LoVo (cell line): ENCODE measurements around the gene KMT2B.
"Not testable (repeated sequence)": the region's sequence is repeated elsewhere in the genome, so short reads cannot be mapped to it uniquely, and the experiment has no call there.

Experiments
- DNase-seq: peaks from one replicate; pipeline ENCODE4 v3.0.0-alpha.2; 2016; ENCODE audit warnings: low spot score

The KMT2B gene, protein sequence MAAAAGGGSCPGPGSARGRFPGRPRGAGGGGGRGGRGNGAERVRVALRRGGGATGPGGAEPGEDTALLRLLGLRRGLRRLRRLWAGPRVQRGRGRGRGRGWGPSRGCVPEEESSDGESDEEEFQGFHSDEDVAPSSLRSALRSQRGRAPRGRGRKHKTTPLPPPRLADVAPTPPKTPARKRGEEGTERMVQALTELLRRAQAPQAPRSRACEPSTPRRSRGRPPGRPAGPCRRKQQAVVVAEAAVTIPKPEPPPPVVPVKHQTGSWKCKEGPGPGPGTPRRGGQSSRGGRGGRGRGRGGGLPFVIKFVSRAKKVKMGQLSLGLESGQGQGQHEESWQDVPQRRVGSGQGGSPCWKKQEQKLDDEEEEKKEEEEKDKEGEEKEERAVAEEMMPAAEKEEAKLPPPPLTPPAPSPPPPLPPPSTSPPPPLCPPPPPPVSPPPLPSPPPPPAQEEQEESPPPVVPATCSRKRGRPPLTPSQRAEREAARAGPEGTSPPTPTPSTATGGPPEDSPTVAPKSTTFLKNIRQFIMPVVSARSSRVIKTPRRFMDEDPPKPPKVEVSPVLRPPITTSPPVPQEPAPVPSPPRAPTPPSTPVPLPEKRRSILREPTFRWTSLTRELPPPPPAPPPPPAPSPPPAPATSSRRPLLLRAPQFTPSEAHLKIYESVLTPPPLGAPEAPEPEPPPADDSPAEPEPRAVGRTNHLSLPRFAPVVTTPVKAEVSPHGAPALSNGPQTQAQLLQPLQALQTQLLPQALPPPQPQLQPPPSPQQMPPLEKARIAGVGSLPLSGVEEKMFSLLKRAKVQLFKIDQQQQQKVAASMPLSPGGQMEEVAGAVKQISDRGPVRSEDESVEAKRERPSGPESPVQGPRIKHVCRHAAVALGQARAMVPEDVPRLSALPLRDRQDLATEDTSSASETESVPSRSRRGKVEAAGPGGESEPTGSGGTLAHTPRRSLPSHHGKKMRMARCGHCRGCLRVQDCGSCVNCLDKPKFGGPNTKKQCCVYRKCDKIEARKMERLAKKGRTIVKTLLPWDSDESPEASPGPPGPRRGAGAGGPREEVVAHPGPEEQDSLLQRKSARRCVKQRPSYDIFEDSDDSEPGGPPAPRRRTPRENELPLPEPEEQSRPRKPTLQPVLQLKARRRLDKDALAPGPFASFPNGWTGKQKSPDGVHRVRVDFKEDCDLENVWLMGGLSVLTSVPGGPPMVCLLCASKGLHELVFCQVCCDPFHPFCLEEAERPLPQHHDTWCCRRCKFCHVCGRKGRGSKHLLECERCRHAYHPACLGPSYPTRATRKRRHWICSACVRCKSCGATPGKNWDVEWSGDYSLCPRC (N-terminal part only)

DNA sequence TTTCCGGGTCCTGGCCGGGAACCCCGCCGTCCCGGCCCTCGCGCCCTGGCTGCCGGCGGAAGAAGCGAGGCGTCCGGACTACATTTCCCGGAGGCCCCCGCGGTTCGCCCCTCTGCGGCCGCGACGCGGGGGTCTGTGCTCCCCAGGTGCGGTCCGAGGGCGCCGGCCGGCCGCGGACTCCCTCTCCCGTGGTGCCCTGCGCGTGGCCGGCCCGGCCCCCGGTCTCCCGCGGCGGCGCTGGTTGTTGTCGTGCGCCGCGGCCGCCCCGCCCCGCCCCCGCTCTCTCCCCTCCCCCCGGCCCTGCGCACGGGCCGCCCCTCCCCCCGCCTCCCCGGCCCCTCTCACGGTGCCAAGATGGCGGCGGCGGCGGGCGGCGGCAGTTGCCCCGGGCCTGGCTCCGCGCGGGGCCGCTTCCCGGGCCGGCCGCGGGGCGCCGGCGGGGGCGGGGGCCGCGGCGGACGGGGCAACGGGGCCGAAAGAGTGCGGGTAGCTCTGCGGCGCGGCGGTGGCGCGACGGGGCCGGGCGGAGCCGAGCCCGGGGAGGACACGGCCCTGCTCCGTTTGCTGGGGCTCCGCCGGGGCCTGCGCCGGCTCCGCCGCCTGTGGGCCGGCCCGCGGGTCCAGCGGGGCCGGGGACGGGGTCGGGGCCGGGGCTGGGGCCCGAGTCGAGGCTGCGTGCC lies at the start of gene KMT2B:
Gene KMT2B, plus strand, starts transcription at position 339 of the 680 bp plus-strand sequence. Its CDS starts 16 bp downstream, at position 355.
- peak; percentile 96 for DNase-seq

DNA sequence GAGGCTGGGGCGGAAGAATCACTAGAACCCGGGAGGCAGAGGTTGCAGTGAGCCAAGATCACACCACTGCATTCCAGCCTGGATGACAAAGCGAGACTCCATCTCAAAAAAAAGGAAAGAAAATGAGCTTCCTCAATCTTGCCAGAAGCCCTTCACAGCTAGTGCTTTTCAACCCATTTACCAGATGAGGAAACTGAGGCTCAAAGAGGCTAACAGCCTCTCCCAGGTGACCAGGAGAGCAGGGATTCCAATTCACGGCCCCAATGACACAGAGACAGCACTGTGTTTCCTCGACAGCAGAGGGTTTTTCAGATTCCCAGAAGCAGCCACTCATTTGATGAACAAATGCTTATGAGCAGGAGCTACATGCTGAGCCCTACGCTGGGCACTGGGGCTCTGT lies 48.2 kb upstream of the KMT2B start:
- no peak for DNase-seq

DNA sequence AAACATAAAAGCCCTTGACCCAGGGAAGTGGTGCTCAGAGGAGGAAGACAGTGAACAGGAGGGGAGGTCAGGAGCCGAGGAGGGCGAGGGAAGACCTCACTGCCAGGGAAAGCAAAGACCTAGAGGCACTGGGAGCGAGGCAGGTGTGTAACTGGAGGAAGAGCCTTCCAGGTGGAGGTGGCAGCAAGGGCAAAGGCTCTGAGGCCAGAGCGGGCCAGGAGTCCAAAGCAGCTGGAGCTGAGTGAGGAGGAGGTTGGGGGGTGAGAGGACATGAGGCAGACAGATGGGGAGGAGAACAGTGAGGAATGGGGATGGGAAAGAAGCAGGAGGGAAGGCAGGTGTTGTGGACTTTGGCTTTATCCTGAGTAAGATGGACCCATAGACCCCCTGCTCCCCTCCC lies 47.8 kb upstream of the KMT2B start:
- DNase-seq: no peak

DNA sequence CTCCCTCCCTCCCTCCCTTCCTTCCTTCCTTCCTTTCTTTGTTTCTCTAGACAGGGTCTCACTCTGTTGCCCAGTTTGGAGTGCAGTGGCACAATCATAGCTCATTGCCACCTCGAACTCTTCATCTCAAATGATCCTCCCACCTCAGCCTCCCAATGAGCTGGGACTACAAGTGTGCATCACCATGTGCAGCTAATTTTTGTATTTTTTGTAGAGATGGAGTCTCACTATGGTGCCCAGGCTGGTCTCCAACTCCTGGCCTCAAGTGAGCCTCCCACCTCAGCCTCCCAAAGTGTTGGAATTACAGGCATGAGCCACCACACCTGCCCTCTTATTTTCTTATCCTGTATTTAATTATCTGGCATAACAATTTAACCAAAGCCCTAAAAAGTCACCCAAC lies 47.1 kb upstream of the KMT2B start:
- no peak for DNase-seq

DNA sequence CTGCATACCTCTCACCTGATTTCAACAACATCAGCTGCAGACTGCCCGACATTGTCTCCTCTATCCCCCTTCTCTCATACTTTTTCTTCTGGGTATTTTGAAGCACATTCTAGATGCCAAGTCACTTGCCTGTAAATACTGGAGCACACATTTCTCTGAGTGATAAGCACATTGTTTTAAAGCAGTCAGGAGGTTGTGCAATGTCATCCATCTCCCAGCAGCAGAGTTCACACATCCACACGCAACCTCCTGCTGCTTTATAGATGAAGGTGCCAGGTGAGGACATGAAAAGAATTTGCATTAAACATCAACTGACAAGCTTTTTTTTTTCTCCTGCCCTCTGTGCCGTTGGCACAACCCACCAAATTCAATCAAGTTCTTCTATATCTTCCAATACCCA lies 46.0 kb upstream of the KMT2B start:
- no peak for DNase-seq

DNA sequence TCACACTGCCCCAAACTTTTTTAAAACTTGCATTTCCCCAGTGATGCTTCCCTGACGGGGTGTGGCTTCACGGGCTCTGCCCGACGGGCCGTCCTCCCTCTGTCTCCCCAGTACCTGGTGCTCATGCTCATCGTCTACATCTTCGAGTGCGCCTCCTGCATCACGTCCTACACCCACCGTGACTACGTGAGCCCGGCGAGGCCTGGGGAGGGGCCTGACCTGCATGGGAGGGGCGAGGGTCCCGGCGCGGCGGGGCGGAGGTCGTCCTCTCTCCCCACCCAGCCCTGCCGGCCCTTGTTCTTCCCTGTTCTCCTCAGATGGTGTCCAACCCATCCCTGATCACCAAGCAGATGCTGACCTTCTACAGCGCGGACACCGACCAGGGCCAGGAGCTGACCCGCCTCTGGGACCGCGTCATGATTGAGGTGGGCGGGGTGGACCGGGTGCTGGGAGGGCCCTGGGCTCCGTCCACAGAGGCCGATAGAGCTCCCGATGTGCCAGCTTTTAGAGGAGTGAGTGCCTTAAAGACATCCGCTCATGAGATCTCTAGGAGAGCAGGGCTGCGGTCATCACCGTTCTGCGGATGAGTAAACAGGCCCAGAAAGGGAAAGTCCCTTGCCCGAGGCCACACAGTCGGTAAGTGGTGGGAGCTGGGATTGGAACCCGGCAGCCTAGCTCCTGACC lies 44.5 kb upstream of the KMT2B start:
- peak; percentile 43 for DNase-seq

DNA sequence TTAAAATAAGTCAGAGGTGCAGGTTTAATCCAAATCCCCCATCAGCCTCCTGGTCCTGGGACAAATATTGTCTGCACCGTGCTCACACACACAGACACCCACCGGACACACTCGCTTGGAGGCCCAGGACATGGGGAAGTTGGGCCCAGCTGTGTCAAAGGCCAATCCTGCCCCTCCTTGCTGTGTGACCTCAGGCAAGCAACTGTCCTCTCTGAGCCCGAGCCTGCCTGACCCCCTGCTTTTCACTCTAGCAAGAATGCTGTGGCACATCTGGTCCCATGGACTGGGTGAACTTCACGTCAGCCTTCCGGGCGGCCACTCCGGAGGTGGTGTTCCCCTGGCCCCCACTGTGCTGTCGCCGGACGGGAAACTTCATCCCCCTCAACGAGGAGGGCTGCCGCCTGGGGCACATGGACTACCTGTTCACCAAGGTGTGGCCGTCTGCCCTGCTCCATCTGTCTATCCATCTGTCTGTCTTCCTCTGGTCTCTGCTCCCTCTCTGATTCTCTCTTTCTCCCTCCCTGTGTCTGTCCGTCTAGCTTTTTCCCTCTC lies 42.1 kb upstream of the KMT2B start:
- no peak for DNase-seq

DNA sequence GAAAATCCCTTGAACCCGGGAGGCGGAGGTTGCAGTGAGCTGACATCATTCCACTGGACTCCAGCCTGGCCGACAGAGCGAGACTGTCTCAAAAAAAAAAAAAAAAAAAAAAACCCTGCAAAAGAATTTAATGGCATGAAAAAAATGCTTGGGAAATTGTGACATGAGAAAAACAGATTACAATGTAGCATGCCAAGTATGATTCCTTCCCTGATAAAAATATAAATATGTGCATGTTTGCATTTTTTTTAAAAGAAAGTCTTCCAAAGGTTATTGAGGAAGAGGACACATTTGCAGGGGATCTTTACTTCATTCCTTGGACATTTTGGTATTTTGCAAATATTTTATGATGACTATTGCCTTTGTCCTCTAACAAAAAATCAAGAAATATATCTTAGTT lies 28.0 kb upstream of the KMT2B start:
- no peak for DNase-seq

DNA sequence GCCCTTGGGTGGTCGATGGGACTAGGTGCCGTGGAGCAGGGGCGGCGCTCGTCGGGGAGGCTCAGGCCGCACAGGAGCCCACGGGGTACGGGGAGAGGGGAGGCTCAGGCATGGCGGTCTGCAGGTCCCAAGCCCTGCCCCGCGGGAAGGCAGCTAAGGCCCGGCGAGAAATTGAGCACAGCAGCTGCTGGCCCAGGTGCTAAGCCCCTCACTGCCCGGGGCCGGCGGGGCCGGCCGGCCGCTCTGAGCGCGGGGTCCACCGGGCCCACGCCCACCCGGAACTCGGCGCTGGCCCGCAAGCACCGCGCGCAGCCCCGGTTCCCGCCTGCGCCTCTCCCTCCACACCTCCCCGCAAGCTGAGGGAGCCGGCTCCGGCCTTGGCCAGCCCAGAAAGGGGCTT lies 26.7 kb upstream of the KMT2B start:
- DNase-seq: not testable (repeated sequence)

DNA sequence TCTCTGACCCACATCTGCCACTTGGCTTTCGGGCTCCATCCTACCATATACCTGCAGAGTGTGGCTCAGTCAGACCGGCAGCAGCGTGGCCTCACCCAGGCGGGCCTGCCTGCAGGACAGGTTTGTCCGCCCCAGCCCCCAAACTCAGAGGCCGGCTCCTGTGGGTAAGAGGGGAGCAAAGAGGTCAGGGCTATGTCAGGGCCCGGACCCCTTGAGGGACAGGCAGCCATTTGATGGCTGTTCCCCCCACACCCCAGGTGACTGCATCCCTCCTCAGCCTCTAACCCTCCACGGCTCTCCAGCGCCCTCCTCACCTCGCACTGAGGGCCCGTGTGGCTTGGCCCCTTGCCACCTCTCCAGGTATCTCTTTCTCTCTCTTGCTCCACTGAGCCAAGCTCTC lies 25.8 kb upstream of the KMT2B start:
- no peak for DNase-seq

DNA sequence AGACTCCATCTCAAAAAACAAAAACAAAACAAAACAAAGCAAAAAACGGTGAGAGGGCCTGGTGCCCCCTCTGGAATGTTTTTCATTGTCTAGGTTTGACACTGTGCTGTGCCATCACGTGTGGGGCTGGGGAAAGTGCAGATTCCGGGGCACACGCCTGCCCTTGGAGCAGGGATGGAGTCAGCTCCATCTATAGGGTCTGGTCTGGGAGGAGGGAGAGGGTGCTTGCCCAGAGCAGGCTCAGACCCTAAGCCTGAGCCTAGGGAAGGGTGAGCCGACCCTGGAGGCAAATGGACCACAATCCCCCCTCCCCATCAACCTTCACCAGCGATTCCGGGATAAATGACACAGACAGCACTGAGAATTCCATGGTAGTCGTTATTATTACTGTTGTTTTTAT lies 24.4 kb upstream of the KMT2B start:
- DNase-seq: no peak

DNA sequence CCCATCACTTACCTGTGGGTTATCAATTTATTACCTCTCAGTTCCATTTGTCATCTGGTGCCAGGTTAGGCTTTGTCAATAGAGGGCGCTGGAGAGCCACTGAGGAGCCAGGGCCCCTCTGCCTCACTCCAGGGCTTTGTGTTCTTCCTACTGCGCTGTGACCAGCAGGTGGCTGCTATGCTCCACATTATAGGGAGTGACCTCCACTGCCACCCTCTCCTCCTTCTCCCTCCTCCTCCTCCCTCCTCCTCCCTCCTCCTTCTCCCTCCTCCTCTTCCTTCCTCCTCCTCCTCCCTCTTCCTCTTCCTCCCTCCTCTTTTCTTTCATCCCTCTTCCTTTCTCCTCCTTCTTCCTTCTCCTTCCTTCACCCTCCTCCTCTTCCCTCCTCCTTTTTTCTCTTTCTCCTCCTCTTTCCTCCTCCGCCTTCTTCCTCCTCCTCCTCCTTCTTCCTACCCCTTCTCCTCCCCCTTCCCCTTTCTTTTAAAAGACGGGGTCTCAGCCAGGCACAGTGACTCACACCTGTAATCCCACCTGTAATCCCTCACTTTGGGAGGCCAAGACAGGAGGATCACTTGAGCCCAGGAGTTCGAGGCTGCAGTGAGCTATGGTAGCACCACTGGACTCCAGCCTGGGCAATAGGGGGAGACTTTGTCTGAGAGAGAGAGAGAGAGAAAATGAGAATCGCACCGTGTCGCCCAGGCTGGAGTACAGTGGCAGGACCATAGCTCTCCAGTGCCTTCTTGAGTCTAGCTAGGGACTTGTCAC lies 23.8 kb upstream of the KMT2B start:
- DNase-seq: peak; percentile 85

DNA sequence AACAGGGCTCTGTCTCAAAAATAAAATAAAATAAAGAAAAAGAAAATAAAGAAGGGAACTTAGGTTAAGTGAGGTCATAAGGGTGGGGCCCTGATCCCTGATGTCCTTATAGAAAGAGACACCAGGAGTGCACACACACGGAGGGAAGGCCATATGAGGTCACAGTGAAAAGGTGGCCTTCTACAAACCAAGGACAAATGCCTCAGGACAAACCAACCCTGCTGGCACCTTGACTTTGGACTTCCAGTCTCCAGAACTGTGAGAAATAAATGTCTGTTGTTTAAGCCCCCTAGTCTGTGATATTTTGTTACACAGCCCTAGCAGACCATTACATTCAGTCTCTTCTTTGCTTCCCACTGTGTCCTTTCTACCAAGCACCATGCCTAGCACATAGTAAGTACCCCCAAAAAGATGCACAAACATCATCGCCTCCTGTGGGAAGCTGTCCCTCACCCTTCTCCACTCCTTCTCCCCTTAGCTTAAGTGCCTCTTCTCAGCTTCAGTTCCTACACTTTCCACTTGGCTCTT lies 21.8 kb upstream of the KMT2B start:
- DNase-seq: no peak

DNA sequence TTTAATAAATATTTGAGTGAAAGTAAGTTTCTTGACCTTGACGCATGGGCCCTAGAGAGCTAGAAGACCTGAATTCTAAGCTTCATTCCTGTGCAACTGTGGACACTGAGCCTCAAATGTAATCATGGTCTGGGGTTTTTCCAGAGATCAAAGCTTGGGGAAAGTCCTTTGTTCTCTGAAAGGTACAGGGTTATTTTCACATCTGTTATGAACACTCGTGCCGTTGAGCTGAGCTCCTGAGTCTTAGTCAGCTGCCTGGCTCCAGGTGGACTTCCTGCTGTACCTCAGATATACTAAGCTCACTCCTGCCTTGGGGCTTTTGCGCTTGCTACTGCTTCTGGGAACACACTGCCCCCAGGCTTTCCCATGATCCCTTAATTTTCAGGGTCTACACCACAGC lies 21.0 kb upstream of the KMT2B start:
- DNase-seq: no peak

DNA sequence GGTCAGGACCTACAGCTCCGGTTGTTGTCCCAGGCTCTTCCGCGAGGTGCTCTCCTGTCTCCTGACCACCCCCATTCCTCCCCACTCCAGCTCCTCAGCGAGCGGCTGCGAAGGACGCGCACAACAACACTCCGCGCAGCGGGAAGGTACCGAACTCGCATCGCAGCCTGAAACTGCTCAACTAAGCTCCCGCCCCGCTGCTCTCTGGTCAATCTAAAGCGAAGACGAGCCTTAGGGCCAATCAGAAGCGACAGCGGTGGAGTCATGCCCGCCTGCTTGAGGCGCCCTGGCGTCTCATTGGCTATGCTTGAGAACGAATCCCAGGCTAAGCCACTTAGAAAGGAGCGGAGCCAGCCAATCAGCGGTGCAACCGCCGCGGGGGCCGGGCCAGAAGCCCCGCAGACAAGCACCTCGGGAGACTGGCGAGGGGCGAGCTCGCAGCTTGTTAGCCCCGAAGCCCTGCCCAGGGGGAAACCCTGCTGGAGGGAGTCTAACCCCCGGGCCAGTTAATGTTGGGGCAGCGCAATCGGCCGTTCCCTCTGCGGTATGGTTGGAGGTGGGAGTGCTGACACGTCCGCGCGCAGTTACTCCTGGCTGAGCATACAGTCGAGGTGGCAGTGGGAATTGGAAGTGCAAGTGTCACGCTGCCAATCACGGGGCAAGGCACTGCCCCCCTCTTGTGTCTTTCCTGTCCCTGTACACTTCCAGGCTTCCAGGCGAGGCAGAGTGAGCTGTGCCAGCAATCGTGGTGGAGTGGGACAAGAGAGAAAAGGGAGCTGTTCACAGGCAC lies 15.4 kb upstream of the KMT2B start:
- DNase-seq: peak; percentile 98

DNA sequence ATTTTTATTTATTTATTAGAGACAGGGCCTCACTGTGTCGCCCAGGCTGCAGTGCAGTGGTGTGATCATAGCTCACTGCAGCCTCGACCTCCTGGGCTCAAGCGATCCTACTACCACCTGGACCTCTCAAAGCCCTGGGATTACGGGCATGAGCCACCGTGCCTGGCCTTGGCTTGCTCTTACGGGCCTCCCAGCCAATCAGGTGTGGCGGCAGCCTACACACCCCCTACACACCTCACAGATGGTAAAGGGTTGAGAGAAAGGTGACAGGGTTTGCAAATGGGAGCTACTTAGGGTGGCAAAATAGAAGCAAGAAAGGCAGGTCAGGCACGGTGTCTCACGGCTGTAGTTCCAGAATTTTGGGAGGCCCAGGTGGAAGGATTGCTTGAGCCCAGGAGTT lies 14.5 kb upstream of the KMT2B start:
- no peak for DNase-seq

DNA sequence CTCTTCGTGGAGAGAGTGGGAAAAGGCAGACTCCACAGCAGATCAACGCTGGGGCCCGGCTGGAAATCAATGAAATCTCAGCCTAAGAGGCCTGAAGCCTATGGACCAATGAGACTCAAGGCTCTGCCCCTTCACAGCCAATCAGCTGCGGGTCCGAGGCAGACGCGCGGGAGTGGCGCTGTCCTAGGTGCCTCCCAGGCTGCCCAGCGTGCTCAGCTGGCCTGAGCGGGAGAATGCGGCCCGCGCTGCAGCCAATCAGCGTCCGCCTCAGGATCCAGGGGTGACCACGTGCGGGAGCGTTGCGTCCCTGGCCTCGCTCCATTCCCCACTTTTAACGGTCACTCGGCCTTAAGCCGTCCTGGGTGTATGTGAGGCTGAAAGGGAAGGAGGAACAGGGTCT lies 13.6 kb upstream of the KMT2B start, which contains the start of gene ZBTB32:
Gene ZBTB32, plus strand, starts transcription at position 341 of the 400 bp plus-strand sequence. CDS start 10,069 bp downstream, outside the sequence.
- DNase-seq: no peak

DNA sequence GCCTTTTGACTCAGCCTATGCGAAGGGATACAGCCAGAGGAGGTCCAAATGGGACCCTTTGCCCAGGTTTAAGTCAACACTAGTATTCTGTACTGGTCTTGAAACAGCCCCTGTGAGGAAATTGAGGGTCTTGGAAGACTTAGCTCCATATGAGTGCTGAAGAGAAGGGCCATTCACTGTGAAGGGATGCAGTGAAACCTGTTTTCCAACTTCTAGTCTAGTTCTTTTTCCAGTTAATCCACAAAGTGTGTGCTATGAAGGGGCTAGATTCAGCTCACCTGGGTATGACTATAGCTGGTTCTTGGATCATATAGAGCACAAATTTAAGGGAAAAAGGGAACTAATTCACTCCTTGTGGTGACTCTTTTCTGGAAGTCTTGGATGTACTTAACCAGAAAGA lies 9.4 kb upstream of the KMT2B start:
- no peak for DNase-seq
